ENCODE measurements around the gene ECI2.

DNA sequence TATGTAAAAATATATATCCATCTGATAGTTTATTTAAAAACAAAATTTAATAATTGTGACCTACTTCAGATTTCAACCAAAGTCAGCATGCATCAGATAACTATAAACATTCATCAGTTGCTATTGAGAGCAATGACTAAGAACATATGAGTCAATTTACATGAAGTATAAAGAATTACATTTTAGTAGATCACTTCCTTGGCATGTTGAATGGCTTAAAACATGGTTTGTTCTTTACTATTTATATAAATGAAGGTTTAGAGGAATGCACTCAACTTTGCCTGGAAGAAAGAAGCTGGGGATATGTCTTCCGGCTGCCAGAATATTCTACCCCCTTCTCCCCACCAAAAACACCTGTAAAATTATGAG lies 50.1 kb downstream of the ECI2 start:
- TF ChIP-seq, protein P1, sequence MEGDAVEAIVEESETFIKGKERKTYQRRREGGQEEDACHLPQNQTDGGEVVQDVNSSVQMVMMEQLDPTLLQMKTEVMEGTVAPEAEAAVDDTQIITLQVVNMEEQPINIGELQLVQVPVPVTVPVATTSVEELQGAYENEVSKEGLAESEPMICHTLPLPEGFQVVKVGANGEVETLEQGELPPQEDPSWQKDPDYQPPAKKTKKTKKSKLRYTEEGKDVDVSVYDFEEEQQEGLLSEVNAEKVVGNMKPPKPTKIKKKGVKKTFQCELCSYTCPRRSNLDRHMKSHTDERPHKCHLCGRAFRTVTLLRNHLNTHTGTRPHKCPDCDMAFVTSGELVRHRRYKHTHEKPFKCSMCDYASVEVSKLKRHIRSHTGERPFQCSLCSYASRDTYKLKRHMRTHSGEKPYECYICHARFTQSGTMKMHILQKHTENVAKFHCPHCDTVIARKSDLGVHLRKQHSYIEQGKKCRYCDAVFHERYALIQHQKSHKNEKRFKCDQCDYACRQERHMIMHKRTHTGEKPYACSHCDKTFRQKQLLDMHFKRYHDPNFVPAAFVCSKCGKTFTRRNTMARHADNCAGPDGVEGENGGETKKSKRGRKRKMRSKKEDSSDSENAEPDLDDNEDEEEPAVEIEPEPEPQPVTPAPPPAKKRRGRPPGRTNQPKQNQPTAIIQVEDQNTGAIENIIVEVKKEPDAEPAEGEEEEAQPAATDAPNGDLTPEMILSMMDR (conservative IDR thresholded peaks at IDR 0.05; ENCODE audit: low read length), result no peak
- TF ChIP-seq EZH2phosphoT487 (IDR thresholded peaks at IDR 0.05; ENCODE audit: borderline replicate concordance), result no peak

All from Loucy (cell line).